OCI-LY3 (cell line): ENCODE data around the gene GRM2.

ENCODE experiments used
- EZH2phosphoT487 ChIP-seq: fragments of 200-600 bp; shearing (Covaris generic); IDR thresholded peaks from 2 replicates; pipeline ENCODE4 v1.6.1; 2018; ENCODE audit warnings: antibody characterized with exemption, mixed run types, low read depth
- TF ChIP-seq, protein P1 (sequence below): fragments of 200-600, 300-600 bp; sonication (generic); IDR thresholded peaks from 2 replicates; pipeline ENCODE4 v1.5.1; 2014; ENCODE audit warnings: antibody characterized with exemption, low read length, low read depth

DNA sequence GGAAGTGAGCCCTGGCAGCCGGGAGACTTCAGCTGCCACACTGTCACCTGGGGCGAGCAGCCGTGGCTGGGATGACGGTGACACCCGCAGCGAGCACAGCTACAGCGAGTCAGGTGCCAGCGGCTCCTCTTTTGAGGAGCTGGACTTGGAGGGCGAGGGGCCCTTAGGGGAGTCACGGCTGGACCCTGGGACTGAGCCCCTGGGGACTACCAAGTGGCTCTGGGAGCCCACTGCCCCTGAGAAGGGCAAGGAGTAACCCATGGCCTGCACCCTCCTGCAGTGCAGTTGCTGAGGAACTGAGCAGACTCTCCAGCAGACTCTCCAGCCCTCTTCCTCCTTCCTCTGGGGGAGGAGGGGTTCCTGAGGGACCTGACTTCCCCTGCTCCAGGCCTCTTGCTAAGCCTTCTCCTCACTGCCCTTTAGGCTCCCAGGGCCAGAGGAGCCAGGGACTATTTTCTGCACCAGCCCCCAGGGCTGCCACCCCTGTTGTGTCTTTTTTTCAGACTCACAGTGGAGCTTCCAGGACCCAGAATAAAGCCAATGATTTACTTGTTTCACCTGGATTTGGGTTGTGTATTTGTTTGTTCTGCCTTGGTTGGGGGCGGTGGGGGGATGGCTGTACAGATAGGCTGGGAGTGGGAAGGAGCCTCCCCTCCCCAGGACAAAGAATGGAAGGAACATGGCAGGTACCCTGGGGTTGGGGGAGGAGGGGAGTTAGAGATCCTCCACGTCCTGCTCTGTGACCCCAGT is 2.9 kb upstream of the GRM2 start:
- TF ChIP-seq, protein P1, sequence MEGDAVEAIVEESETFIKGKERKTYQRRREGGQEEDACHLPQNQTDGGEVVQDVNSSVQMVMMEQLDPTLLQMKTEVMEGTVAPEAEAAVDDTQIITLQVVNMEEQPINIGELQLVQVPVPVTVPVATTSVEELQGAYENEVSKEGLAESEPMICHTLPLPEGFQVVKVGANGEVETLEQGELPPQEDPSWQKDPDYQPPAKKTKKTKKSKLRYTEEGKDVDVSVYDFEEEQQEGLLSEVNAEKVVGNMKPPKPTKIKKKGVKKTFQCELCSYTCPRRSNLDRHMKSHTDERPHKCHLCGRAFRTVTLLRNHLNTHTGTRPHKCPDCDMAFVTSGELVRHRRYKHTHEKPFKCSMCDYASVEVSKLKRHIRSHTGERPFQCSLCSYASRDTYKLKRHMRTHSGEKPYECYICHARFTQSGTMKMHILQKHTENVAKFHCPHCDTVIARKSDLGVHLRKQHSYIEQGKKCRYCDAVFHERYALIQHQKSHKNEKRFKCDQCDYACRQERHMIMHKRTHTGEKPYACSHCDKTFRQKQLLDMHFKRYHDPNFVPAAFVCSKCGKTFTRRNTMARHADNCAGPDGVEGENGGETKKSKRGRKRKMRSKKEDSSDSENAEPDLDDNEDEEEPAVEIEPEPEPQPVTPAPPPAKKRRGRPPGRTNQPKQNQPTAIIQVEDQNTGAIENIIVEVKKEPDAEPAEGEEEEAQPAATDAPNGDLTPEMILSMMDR = no peak
- no peak for TF ChIP-seq EZH2phosphoT487
